OCI-LY1 (cell line): Measurements from ENCODE around the gene LTA4H.

Source experiments
- H2AFZ ChIP-seq: fragments of 200-600 bp; sonication (generic), shearing (Covaris generic); 2 replicates; pipeline ENCODE4 v1.6.0; 2014; ENCODE audit warnings: antibody characterized with exemption, mild to moderate bottlenecking, low read length
- H3F3A ChIP-seq: fragments of 200-600 bp; sonication (generic), shearing (Covaris generic); 2 replicates; pipeline ENCODE4 v1.6.0; 2014; ENCODE audit warnings: mild to moderate bottlenecking, antibody characterized with exemption, low read length, moderate library complexity; ENCODE audit not compliant: insufficient read depth
- H3K27ac ChIP-seq: fragments of 200-600 bp; sonication (generic); 2 replicates; pipeline ENCODE4 v1.5.1; 2014; ENCODE audit warnings: low read length, mixed run types, mild to moderate bottlenecking, low read depth; ENCODE audit not compliant: poor library complexity, severe bottlenecking
- H3K27me3 ChIP-seq: fragments of 200-600 bp; sonication (generic); 2 replicates; pipeline ENCODE4 v1.6.0; 2014; ENCODE audit warnings: antibody characterized with exemption, mild to moderate bottlenecking, low read length, moderate library complexity; ENCODE audit not compliant: insufficient read depth
- H3K36me3 ChIP-seq: fragments of 200-600 bp; sonication (generic); 2 replicates; pipeline ENCODE4 v1.6.1; 2014; ENCODE audit warnings: mild to moderate bottlenecking, antibody characterized with exemption, low read length, moderate library complexity, mixed read lengths; ENCODE audit not compliant: insufficient read depth
- H3K4me1 ChIP-seq: fragments of 200-600 bp; sonication (generic); 2 replicates; pipeline ENCODE4 v1.5.1; 2014; ENCODE audit warnings: mild to moderate bottlenecking, low read length, moderate library complexity; ENCODE audit not compliant: insufficient read depth, severe bottlenecking
- H3K4me2 ChIP-seq: fragments of 200-600 bp; sonication (generic), shearing (Covaris generic); 2 replicates; pipeline ENCODE4 v1.6.1; 2014; ENCODE audit warnings: low read length
- H3K4me3 ChIP-seq: fragments of 200-600 bp; sonication (generic); 2 replicates; pipeline ENCODE4 v1.5.1; 2014; ENCODE audit warnings: low read length, low read depth, mild to moderate bottlenecking, mixed read lengths; ENCODE audit not compliant: poor library complexity, severe bottlenecking
- H3K79me2 ChIP-seq: fragments of 200-600 bp; shearing (Covaris generic); 2 replicates; pipeline ENCODE4 v1.6.1; 2016; ENCODE audit warnings: mixed run types, low read length, mixed read lengths; ENCODE audit not compliant: insufficient read depth
- H3K9ac ChIP-seq: fragments of 200-600 bp; sonication (generic), shearing (Covaris generic); 2 replicates; pipeline ENCODE4 v1.6.1; 2014; ENCODE audit warnings: mild to moderate bottlenecking, low read length, mixed read lengths
- H3K9me2 ChIP-seq: fragments of 200-600 bp; sonication (generic), shearing (Covaris generic); 2 replicates; pipeline ENCODE4 v1.6.1; 2014; ENCODE audit warnings: low read depth, mild to moderate bottlenecking, low read length, mixed read lengths
- H3K9me3 ChIP-seq: fragments of 200-600 bp; shearing (Covaris generic); 2 replicates; pipeline ENCODE4 v1.6.1; 2014; ENCODE audit warnings: low read length, mixed read lengths
- H4K20me1 ChIP-seq: fragments of 200-600 bp; sonication (generic), shearing (Covaris generic); 2 replicates; pipeline ENCODE4 v1.6.0; 2016; ENCODE audit warnings: mild to moderate bottlenecking, low read length; ENCODE audit not compliant: insufficient read depth
- EZH2 ChIP-seq: fragments of 200-600 bp; sonication (generic), shearing (Covaris generic); IDR thresholded peaks from 2 replicates; pipeline ENCODE4 v1.8.0; 2017; ENCODE audit warnings: borderline replicate concordance, mixed run types, mild to moderate bottlenecking, antibody characterized with exemption, low read length, moderate library complexity, mixed read lengths
- TF ChIP-seq, protein P1 (sequence below): fragments of 200-600 bp; sonication (generic), shearing (Covaris generic); IDR thresholded peaks from 2 replicates; pipeline ENCODE4 v1.5.1; 2017; ENCODE audit warnings: mild to moderate bottlenecking, antibody characterized with exemption, low read length, moderate library complexity, mixed read lengths

The LTA4H gene

DNA sequence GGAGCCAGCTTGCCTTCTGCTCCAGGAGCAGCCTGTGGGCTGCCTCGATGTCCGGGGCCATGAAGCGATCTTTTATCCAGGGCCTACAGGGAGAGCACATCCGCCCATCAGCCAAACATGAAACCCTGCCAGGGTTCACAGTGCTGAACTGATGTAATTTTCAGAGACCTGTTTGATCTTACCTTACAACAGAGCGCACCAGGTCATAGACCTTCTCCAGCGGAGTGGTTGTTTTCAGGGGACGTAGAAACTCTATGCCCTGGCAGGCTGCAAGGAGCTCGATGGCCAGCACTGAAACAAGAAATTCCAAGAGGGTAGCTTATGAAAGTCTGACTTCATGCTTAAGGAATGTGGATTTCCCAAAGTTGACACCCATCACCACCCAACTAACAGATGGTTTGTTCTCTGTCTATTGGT is 59.0 kb downstream of the LTA4H start:
- no peak overlapping the region for H3K4me2 ChIP-seq
- TF ChIP-seq, protein P1, sequence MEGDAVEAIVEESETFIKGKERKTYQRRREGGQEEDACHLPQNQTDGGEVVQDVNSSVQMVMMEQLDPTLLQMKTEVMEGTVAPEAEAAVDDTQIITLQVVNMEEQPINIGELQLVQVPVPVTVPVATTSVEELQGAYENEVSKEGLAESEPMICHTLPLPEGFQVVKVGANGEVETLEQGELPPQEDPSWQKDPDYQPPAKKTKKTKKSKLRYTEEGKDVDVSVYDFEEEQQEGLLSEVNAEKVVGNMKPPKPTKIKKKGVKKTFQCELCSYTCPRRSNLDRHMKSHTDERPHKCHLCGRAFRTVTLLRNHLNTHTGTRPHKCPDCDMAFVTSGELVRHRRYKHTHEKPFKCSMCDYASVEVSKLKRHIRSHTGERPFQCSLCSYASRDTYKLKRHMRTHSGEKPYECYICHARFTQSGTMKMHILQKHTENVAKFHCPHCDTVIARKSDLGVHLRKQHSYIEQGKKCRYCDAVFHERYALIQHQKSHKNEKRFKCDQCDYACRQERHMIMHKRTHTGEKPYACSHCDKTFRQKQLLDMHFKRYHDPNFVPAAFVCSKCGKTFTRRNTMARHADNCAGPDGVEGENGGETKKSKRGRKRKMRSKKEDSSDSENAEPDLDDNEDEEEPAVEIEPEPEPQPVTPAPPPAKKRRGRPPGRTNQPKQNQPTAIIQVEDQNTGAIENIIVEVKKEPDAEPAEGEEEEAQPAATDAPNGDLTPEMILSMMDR, result no peak
- TF ChIP-seq EZH2, result no peak
- no peaks in the 10 kb centered on the region for H4K20me1 ChIP-seq
- no peak overlapping the region for H3K27ac ChIP-seq
- no peak overlapping the region for H3K4me3 ChIP-seq
- no peaks in the 10 kb centered on the region for H3K36me3 ChIP-seq
- no peaks in the 10 kb centered on the region for H3K27me3 ChIP-seq
- no peaks in the 10 kb centered on the region for H3K9me3 ChIP-seq
- no peaks in the 10 kb centered on the region for H3K4me1 ChIP-seq
- no peak overlapping the region for H2AFZ ChIP-seq
- no peaks in the 10 kb centered on the region for H3K9me2 ChIP-seq
- H3K9ac ChIP-seq, result no peak overlapping the region
- no peaks in the 10 kb centered on the region for H3K79me2 ChIP-seq
- no peaks in the 10 kb centered on the region for H3F3A ChIP-seq

DNA sequence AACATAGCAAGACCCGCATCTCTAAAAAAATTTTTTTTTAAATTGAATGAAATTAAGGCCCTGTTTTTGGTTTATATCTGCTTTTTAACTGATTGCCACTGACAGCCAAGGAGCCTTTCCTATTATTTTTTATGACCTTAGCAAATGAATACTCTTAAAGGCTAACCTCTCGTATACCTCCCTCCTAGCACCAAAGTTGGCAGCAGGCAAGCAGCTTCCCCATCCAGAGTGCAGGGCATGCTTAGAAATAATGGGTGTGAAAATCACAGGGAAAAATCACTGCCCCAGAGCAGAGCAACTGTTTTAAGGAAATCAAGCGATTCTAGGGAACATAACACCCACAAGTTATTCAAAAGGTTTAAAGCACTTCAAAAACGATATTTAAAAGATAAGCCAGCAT is 59.9 kb downstream of the LTA4H start:
- H4K20me1 ChIP-seq, result no peaks in the 10 kb centered on the region
- H3K9me2 ChIP-seq, result no peaks in the 10 kb centered on the region
- H3K9me3 ChIP-seq, result no peaks in the 10 kb centered on the region
- H2AFZ ChIP-seq, result no peak overlapping the region
- H3K4me3 ChIP-seq, result no peak overlapping the region
- H3K9ac ChIP-seq, result no peak overlapping the region
- H3K27ac ChIP-seq, result no peak overlapping the region
- H3F3A ChIP-seq, result no peaks in the 10 kb centered on the region
- no peak overlapping the region for H3K4me2 ChIP-seq
- no peaks in the 10 kb centered on the region for H3K36me3 ChIP-seq
- no peaks in the 10 kb centered on the region for H3K79me2 ChIP-seq
- H3K4me1 ChIP-seq, result no peaks in the 10 kb centered on the region
- no peak for TF ChIP-seq EZH2
- TF ChIP-seq, protein P1, result no peak
- H3K27me3 ChIP-seq, result no peaks in the 10 kb centered on the region

DNA sequence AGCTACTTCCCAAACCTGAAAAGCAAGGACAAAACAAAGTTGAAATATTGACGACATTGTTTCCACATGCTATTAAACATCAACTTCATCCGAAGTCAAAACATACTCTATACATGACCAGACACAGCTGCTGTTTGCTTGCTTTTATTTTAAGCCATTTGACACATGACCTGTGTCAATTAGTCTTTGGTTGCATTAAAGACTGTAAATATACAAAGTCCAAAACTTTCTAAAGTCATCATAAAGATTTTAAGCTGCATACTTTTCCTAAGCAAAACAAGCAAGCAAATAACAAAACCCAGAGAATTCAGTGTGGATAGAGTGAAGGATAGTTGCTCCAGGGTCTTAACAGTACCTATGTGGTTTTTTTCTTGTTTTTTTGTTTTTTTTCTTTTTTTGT is 61.0 kb downstream of the LTA4H start:
- no peak overlapping the region for H3K27ac ChIP-seq

More for the DNA sequence above, 61.0 kb downstream of the LTA4H start:
- Histone ChIP-seq H2AFZ (no peak overlapping the region), H3K36me3 (no peaks in the 10 kb centered on the region), H3K4me1 (no peaks in the 10 kb centered on the region), H3K9me2 (no peaks in the 10 kb centered on the region), H3K4me3 (no peak overlapping the region), H4K20me1 (no peaks in the 10 kb centered on the region), H3K27me3 (no peaks in the 10 kb centered on the region), H3K4me2 (no peak overlapping the region), H3K79me2 (no peaks in the 10 kb centered on the region), H3K9me3 (no peaks in the 10 kb centered on the region), H3K9ac (no peak overlapping the region), H3F3A (no peaks in the 10 kb centered on the region)
- no peak for TF ChIP-seq EZH2
- TF ChIP-seq, protein P1, result no peak
